Midbrain (tissue), 1 donor: ENCODE results near the gene CBR3.

ENCODE experiments used
- DNase-seq: peaks from one replicate; lab custom pipeline; 2025; lab: John Stamatoyannopoulos, UW

Gene CBR3

DNA sequence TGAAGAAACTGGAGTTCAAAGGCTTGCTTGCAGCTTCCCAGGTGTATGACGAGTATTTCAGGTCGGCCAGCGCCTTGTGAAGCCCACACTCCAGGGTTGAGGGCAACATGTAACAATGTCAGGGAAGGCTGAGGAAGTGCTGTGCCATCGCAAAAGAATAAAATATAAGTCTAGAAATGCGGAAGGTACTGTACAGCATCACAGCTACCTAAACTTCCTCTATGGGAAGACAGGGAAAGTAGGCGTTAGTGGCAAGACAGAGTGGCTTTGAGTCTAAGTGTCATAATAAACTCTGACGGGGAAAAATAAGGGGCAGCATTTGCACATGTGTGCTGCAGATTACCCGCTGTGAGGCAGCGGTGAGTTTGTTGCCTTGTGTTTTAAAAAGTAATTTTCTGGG, 50.6 kb downstream of the CBR3 start:
- no peak for DNase-seq

GRCh38 chr21:36186081-36186480, 51.2 kb downstream of the CBR3 start:
- DNase-seq = no peak

- DNase-seq = no peak
Measured at GRCh38 chr21:36186506-36187399, 51.9 kb downstream of the CBR3 start.

GRCh38 chr21:36188081-36188681, 53.3 kb downstream of the CBR3 start:
- DNase-seq = no peak

- DNase-seq = no peak
Measured at GRCh38 chr21:36188937-36189336, 54.1 kb downstream of the CBR3 start.

- DNase-seq = no peak
Measured at GRCh38 chr21:36190736-36191135, 55.9 kb downstream of the CBR3 start.

DNA sequence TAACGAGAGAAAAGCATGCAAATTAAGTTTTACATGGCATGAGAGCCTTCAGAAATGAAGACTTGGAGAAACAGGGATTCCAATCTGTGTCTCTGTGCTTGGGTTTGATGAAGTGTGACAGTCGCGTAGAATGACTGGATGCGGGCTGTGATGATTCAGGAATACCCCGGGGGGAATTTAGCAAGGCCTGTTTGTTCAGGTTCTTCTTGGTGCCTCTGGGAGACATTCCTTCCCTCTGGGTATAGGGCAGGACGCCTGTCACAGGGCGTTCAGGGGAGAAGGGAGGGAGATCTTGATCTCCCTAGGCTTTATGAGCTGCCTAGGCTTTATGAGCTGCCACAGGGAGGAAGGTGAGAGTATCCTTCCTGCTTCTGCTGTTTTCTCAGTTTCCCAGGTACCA, 58.3 kb downstream of the CBR3 start:
- DNase-seq = no peak

- DNase-seq = no peak
Measured at GRCh38 chr21:36194024-36194423, 59.1 kb downstream of the CBR3 start.

GRCh38 chr21:36195613-36196012, 60.7 kb downstream of the CBR3 start:
- no peak for DNase-seq
